HG02884 (cell line): Measurements from ENCODE around the gene MRO.
"Not testable (repeated sequence)": the region's sequence is repeated elsewhere in the genome, so short reads cannot be mapped to it uniquely, and the experiment has no call there.

Experiments used
- ATAC-seq: cut with Tn5 transposase; IDR thresholded peaks from one replicate; pipeline ENCODE4 v1.9.1; 2021; ENCODE audit warnings: mild to moderate bottlenecking, moderate library complexity; ENCODE audit not compliant: unreplicated experiment

The MRO gene

DNA sequence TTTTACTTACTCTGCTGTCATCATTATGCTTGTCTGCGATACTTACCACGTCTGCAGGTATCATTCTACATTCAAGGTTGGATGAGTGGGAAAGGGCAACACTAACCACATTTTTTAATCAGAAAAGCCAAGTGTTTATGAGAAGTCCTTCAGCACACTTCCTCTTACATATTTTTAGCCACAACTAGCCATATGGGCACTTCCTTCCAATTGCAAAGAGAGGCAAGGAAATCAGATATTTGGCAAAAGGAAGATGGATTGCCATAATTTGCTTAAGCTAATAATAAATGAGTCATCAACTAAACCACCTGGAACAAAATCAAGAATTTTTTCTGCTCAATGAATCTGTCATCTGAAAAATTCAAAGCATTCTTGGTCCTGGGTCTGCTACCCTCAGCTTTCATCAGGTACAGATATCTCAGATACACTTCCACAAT, 16.7 kb upstream of the MRO start:
- no peak for ATAC-seq

DNA sequence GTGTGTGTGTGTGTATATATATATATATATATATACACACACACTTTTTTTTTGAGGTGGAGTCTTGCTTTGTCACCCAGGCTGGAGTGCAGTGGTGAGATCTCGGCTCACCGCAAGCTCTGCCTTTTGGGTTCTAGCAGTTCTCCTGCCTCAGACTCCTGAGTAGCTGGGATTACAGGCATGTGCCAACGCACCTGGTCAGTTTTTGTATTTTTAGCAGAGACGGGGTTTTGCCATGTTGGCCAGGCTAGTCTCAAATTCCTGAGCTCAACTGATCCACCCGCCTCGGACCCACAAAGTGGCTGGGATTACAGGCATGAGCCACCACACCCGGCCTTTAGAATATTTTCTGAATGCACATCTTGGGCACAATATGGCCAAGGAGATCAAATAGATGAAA, 13.7 kb upstream of the MRO start:
- ATAC-seq, result not testable (repeated sequence)

DNA sequence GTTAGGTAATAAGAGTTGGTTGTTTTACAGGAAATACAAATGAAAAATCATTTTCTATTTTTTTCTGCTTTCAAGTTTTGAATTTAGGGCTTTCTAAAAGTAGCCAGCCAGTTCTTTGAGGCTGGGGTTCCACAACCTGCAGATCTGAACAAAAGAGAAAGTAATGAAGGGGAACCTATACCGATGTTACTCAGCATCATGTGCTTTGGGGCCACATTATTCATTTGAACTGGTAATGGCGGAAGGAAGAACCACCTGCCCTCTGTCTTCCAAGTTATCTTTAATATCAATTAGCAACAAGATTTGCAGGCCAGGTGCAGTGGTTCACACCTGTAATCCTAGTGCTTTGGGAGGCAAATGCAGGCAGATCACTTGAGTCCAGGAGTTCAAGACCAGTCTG, 12.9 kb upstream of the MRO start:
- ATAC-seq, result peak; percentile 72

DNA sequence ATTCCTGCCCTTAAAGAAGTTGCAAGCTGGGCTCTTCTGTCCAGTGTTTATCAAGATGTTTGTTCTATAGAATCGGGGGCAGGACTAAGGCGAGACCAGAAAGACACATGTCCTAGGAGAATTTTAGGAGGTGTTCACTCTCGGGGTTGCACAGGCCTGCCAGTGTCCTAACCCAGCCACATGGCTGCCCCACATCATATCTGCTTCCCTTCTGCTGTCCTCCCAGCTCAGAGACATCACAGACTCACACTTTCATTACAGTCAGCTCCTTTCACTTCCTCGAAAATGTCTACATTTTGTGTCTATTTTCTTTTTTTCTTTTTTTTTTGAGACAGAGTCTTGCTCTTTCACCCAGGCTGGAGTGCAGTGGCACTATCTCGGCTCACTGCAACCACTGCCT, 10.7 kb upstream of the MRO start:
- peak; percentile 43 for ATAC-seq

DNA sequence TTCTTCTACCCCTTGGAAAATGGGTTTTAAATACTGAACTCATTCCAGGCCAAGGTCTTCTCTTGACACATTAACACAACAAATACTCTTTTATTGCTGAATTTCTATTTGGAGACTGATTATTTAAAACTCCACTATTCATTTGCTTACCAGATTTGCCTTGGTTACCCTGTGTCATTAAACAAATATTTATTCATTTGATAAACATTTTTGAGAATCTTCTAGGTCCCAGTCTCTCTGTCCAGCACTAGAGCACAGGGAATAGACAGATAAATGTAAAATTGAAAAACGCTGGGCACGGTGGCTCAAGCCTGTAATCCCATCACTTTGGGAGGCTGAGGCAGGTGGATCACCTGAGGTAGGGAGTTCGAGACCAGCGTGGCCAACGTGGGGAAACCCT, 9.8 kb upstream of the MRO start:
- ATAC-seq, result no peak

DNA sequence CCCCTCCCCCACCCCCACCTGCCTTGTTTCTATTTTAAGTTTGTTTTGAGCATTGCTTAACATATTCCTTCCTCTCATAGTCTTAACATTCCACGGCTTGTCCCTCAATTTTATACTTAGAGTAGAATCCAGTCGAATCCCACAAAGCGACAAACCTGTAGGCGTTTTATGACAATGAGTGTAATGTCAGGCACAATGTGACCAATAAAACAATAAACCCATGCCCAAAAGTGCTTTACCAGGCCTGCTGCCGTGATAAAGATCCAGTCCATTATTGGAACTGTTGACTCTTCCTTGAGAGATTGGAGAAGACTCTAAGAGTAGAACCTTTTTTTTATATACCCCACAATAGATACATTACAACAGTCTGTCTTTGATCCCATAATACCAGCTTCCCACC, 6.2 kb upstream of the MRO start:
- no peak for ATAC-seq

DNA sequence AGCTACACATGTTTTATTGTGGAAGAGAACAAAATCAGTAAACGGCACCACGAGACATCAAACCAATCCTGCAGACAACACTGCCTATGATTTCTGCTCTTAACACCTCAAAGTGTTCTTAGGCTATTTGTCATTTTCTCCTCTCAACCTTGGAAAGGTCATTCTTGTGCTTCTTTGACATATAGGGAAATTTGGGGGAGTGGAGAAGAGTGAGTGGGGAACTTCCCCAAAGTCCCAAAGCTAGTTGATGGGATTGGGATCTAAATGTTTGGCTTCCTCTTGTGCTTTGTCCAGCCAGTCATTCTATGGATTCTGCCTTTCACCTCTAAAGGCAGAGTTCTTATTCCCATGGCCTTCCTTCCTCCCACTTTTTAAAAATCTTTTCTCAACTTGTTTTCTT, 5.8 kb upstream of the MRO start:
- ATAC-seq, result no peak

DNA sequence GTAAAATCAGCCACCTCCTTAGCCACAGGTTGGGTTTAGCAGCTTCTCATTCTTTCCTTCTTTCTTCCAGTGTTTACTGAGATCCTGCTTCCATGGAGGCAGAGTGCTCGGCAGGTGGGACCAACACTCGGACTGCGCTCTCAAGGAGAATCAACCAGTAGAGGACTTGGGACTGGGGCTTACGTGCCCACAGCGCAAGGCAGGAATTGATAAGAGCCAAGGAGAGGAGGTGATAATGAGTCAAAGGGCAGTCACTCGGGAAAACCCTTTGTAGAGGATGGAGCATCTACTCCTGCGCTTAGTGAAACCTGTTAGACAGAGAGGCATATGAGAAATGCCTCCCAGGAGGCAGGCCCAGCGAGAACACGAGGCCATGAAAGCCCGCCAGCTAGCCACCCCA, 2.9 kb upstream of the MRO start:
- ATAC-seq, result no peak

DNA sequence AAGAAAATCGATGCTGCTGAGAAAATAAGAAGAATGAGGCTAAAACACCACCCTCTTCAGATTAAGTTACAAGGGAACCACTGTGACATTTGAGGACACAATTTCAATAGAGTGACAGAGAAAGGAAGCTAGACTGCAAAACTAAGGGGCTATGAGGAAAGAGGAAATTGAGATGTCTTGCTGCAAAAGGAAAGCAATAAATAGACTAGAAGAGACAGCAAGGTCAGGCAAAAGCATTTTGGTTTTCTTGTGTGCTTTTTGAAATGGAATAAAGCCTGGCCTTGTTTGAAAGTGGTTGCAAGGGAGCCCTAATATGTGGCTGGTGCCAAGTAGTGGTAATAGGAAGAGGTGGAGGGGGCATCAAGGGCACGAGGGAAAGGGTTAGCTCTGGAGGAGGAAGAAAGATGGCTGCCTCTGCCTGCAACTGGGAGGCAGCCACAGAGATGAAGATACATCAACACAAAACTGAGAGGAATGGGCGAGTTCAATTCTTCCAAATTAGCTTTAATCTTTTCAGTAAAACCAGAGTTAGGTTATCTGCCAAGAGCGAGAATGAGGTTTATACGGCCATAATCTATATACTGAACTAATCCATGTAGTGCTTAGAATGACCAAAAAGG, 1.2 kb upstream of the MRO start:
- no peak for ATAC-seq

DNA sequence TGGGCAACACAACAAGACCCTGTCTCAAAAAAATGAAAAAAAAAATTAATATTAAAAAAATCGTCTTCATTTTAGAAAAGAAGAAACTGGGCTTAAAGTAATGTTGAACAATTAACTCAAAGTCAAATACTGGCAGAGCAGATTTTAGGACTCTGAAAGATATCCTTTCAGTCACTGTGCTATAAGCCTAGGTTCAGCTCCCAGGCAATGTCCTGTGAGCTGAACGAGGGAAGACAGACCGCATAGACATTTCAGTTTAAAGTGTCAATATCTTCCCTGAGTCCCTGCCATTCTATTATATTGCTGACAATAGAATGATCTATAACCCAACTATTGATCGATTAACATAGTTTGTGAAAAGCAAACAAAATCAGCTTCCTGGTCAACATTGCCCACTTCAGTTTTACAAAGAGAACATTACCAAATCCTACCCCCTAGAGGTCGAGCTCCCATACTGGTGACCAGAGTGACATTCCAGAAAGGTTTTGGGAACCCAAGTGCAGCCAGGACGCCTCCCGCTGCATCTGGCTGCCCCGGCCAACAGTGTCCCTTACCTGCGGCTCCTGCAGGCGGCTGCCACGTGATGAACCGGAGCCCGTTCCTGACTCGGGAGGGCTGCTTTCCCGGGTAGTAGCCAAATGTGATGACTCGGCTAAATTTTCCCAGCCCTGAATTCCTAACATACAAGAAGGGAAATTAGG, 639 bp downstream of the MRO start:
- no peak for ATAC-seq

DNA sequence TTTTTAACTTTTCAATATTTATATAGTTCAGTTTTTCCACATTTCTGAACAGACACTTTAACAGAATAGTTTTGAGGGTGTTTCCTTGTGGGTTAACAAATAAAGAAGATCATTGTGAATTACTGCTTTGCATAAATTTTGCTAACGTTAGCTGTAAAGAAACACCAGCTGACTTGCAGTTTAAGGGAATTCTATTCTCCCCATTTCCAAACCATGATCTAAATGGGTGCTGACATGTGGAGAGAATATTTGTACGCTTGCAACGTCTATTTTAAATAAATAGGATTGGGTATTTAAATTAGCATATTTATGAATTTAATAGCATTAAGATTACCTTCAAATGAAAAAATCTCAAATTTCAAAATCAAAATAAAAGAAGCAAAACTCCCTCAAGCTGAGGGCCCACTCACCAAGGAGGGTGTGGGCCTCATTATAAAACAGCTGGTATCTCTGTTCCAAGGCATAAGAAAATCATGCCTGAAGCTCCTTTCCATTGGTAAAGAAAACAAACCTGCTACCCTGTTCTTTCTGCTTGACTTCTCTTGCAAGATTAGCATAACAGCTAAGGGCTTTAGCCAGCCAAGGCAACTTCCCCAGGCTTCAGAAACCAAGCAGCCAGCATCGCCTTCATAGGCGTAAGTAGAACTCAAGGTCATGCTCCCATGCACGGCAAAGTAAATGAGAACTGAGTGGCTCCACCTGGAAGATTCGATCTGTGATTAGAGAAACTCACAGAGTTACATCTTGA, 3.2 kb downstream of the MRO start:
- ATAC-seq, result peak; percentile 50

DNA sequence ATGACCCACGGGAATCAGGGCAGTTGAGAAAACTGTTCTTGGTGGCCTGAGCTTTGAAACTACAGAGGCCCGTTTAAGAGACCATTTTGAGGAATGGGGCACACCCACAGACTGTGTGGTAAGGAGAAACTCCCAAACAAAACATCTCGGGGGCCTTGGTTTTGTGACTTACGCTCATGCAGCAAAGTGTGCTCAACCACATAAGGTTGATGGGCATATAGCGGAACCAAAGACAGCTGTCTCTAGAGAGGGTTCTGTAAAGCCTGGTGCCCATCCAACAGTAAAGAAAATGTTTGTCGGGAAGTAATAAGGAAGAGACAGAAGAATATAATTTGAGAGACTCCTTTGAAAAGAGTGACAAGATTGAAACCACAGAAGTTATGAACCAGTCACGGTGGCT, 5.4 kb downstream of the MRO start:
- no peak for ATAC-seq

DNA sequence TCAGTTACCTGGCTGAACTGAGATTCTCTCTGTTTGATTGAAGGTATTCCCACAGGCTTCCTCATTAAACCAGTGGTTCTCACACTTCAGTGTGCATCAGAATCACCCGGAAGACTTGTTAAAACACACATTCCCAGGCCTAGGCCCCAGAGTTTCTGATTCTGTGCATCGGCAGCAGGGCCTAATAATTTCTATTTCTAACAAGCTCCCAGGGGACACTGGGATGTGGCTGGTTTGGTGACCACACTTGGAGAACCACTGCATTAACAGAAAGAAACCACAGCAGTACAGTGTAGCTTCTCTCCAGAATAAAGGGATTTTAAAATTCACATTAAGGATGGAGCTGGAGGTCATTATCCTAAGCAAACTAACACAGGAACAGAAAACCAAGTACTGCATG, 6.5 kb downstream of the MRO start:
- no peak for ATAC-seq

DNA sequence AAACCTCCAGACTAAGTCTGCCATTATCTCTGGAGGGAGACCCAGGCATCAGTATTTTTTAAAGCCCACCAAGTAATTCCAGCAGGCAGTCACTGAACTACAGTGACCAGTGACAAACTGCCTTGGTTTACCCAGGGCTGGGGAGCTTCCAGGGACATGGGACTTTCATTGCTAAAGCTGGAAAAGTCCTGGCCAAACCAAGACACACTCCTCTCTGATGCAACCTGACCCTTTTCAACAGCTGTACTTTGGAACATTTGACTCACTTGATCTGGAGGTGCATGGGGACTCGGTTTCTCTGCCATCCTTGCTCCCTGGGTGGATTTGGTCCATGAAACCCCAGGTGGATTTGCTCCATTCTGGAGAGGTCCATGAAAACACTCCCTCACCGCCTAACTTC, 7.0 kb downstream of the MRO start:
- ATAC-seq, result no peak

DNA sequence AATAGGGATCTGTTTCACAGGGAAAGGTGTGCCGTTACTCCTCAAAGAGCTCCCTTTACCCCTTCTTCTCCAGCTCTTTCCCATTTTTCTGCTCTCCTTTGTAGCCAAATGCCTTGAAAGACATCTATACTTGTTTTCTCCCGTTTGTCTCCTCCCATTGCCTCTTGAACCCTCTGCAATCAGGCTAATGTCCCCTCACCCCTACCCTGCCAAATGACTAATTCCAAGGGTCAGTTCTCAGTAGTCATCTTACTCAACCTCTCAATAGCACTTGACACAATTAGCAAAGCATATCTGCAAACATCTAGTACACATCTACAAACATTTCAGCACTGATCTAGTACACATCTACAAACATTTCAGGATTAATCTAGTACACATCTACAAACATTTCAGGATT, 12.6 kb downstream of the MRO start:
- ATAC-seq, result no peak

DNA sequence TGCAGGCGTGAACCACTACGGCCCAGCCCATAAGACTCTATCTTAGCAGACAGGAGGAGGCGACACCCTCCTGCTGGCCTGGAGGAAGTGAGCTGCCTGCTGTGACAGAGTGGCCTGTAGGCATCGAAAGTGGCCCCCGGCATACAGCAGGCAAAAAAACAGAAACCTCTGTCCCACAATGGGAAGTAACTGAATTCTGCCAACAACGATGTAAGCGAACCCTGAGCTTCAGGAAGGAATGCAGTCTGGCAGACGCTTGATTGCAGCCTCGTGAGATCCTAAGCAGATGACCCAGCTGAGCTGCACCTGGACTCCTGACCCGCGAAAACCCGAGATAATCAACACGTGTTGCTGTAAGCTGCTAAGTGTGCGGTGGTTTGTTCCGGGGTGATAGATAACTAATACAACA, 13.6 kb downstream of the MRO start:
- ATAC-seq, result peak; percentile 67

DNA sequence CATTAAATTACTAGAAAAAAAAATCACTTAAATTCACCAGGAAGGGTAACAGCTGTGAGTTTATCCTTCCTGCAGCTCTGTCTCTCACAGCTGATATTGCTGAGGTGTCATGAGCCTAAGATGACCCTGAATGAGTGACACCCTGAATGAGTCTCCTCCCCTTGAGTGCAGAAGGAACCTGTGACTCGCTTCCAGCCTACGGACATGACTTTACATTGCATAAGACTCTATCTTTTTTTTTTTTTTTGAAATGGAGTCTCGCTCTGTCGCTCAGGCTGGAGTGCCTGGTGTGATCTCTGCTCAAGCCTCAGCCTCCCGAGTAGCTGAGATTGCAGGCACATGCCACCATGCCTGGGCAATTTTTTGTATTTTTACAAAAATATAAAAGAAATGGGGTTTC, 14.1 kb downstream of the MRO start:
- ATAC-seq, result no peak

DNA sequence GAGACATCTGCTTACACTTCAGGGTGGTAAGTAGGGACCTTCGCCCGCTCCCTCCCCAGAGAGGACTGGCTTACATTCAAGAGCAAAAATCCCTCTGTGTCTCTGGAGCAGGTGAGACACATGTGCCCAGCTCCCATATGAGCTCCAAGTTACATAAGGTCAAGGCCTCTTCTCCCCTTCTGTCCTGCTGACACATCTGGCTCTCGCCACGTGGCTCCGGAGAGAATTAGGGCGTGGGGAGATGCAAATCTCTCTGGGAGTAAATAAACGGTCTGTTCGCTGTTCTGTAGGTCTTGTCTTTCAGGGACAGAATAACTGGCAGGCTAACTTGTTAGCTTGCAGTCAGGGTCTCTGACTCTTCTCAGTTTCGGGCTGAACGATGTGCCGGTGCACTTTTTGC, 16.2 kb downstream of the MRO start:
- no peak for ATAC-seq

DNA sequence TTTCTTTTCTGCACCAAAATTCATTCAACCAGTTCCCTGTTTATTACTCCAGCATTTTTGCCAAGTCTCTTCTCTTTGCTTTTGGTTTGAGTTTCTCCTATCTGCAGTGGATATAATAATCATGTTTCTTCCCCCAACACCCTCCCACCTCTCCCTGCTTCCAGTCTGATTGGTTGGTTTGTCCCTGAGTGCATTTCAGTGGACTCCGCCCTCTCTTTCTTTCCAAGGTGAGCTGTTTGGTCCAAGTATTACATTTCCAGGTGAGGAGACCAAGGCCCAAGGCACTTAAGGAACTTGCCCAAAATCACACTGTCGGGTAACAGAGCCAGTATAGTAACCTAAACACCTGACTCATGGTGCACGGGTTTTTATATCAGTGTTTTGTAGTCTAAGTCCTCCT, 17.7 kb downstream of the MRO start:
- ATAC-seq, result no peak

DNA sequence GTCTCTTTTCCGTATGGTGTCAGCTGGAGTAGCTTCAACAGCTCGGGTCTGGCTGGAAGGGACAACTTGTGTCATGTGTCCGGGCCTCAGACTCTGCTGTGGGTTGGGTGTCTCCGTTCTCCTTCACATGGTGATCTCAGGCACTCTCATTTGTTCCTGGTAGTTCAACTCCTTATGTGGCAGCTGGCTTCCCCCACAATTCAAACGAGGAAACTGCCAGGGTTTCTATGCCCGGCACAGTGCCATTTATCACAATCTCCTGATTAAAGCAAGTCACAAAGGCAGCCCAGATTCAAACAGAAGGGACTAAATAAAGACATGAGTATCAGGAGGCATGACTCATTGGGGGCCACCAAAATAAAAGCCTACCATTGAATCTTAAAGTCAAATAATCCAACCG, 22.7 kb downstream of the MRO start:
- no peak for ATAC-seq

DNA sequence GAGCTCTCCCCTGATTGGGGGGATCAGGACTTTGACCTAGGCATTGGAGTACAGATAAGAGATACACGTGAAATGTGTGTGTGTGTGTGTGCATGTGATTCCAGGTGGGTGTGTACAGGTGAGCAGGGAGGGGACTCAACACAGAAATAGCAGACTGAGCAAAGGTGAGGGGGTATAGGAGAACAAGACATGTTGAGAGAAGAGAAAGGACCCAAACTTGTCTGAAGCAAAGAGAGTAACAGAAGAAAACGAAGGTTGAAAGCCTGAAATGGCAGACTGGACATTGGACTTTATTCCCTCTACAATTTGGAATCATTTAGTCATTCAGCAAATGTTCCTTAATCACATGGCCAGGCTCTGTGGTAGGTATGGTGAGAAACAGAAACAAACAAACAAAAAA, 23.3 kb downstream of the MRO start:
- ATAC-seq, result no peak
